HG03159 (cell line): Measurements from ENCODE around the gene C4A.
"Not testable (repeated sequence)": the region's sequence is repeated elsewhere in the genome, so short reads cannot be mapped to it uniquely, and the experiment has no call there.

Source experiments
- ATAC-seq: cut with Tn5 transposase; IDR thresholded peaks from one replicate; pipeline ENCODE4 v1.9.1; 2021; ENCODE audit warnings: mild to moderate bottlenecking, moderate library complexity; ENCODE audit not compliant: unreplicated experiment

C4A gene

GRCh38 chr6:32047539-32047854 lies 65.6 kb downstream of the C4A start:
- ATAC-seq = no peak

GRCh38 chr6:32047855-32048766 lies 66.3 kb downstream of the C4A start:
- no peak for ATAC-seq

GRCh38 chr6:32049149-32049548 lies 67.3 kb downstream of the C4A start:
- ATAC-seq = not testable (repeated sequence)

DNA sequence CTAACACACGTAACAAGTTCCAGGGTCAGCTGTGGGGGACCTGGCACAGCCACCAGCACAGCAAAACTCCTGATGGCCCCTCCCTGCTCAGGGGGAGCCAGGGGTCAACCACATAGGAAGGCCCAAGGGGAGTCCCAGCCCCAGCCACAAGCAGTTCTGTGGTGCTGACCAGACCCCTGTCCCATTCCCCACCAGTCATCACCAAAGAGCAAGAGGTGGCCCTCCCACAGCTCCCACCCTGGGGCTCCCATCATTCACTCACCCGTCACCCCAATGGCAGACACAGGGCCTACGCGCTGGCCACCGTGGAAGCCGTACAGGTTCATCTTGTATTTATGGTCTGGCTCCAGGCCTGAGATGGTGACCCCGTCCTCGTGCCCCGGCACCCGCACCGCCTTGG lies 67.9 kb downstream of the C4A start:
- ATAC-seq = not testable (repeated sequence)

DNA sequence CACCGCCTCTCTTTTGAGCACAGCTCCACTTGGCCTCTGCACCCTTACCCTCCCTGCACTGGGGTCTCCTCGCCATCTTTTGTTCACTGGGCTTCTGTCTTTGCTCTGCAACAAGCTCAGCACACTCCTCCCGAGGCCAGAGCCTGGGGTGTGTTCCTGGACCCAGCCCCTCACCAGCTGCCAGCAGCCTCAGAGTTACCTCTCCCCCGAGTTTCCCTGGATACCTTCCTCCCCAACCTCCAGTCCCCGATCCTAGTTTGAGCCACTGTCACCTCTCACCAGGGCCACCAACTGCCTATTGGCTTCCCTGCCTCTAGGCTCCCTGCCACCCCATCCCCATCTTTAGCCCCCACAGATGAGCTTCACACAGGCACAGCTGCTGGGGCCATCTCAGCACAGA lies 68.7 kb downstream of the C4A start:
- no peak for ATAC-seq
